ENCODE results near the gene AGPAT1. TPM values are rescaled to one million over a fixed set of nuclear protein-coding genes. Genes with fewer than 3 reads are reported as not detected.
A peak's percentile ranks its signal among the peaks of the same experiment; 100 is the strongest.

The AGPAT1 gene
- total RNA-seq, 1 donor from 2014 or later, result 11.9 TPM

DNA sequence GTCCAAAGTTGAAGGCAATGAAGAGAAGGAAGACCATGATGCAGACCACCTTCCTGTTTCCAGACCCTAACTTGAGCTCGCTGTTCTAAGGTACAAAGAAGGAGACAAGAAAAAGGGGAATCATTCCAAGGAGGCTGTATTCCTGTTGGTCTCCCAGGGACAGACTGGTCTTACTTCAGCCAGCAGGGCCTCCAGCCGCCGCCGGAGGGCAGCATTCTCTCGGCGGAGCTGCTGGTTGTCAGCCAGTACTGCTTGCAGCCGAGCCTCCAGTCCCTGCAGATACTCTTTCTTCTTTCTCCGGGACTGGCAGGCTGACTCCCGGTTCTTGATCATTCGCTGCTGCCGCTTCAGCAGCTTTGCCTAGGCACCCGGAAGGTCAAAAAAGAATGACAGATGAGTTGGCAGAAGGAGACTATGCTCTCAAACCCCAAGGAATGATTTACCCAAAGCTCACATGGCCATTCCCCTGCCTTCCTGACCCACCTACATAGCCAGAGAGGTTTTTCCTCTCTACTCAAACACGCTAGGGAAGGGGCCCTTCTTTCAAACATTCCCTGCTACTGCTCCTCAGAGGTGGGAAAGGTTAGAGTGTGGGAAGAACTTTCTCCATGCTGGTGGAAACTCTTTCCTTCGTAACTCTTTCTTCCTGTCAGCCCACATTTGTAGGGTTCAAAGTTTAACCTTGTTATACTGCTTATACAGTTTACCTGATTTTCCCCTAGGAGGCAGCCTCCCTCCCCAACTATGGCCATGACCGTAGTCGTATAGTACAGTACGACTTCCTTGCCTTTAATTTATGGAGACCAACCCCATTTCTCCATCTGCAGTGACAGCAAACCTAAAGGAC is 56.9 kb downstream of the AGPAT1 start:
- peak; percentile 92 for DNase-seq (ENCODE audit: low read depth in 2 of 2)

Other genes with a start within 250 kb of the AGPAT1 start
- gene C2, start 248.4 kb downstream of the AGPAT1 start, total RNA-seq, result under 0.01 TPM in 1 of 2 replicates, not detected in the other
- 0.44 and 0.60 TPM in 2 replicates for gene CFB, start 230.0 kb downstream of the AGPAT1 start, total RNA-seq
- gene NELFE, start 217.1 kb downstream of the AGPAT1 start, total RNA-seq, result 54.3 and 55.8 TPM in 2 replicates
- gene SKIC2, start 216.9 kb downstream of the AGPAT1 start, total RNA-seq, result 22.7 and 30.2 TPM in 2 replicates
- 5.9 and 10.1 TPM in 2 replicates for gene DXO, start 203.9 kb downstream of the AGPAT1 start, total RNA-seq
- 0.44 and 1.8 TPM in 2 replicates for gene C4A, start 194.0 kb downstream of the AGPAT1 start, total RNA-seq
- 0.44 and 1.4 TPM in 2 replicates for gene C4B, start 161.3 kb downstream of the AGPAT1 start, total RNA-seq
- not detected in 2 replicates for gene CYP21A2, start 137.7 kb downstream of the AGPAT1 start, total RNA-seq
- gene TNXB, start 66.7 kb downstream of the AGPAT1 start, total RNA-seq, result 0.44 and 4.2 TPM in 2 replicates
- 9.6 and 11.5 TPM in 2 replicates for gene ATF6B, start 47.8 kb downstream of the AGPAT1 start, total RNA-seq
- gene FKBPL, start 45.8 kb downstream of the AGPAT1 start, total RNA-seq, result 4.0 and 5.0 TPM in 2 replicates
- gene PRRT1, start 24.1 kb downstream of the AGPAT1 start, total RNA-seq, result 0.20 TPM in 1 of 2 replicates, not detected in the other
- gene PPT2, start 21.9 kb downstream of the AGPAT1 start, total RNA-seq, result 26.8 and 53.4 TPM in 2 replicates
- gene EGFL8, start 11.5 kb downstream of the AGPAT1 start, total RNA-seq, result 0.65 and 1.2 TPM in 2 replicates
- gene RNF5, start 2.3 kb upstream of the AGPAT1 start, total RNA-seq, result 38.6 and 57.1 TPM in 2 replicates
- 0.22 and 0.60 TPM in 2 replicates for gene AGER, start 8.2 kb upstream of the AGPAT1 start, total RNA-seq
- gene PBX2, start 14.1 kb upstream of the AGPAT1 start, total RNA-seq, result 26.8 and 33.1 TPM in 2 replicates
- gene GPSM3, start 16.6 kb upstream of the AGPAT1 start, total RNA-seq, result 6.2 and 7.0 TPM in 2 replicates
- gene NOTCH4, start 48.0 kb upstream of the AGPAT1 start, total RNA-seq, result 9.1 and 14.8 TPM in 2 replicates
- gene TSBP1, start 195.8 kb upstream of the AGPAT1 start, total RNA-seq, result not detected in 2 replicates
- not detected in 2 replicates for gene BTNL2, start 231.1 kb upstream of the AGPAT1 start, total RNA-seq

Data from lung microvascular endothelial cell (primary cell).